Spleen (tissue), 11 donors: ENCODE data around the gene KMO. TPM values are rescaled to one million over a fixed set of nuclear protein-coding genes. Genes with fewer than 3 reads are reported as not detected.
A peak's percentile ranks its signal among the peaks of the same experiment; 100 is the strongest.

Experiments
- DNase-seq: peaks from one replicate; pipeline ENCODE4 v3.0.0-alpha.2; 2020
- H3K27ac ChIP-seq, 8 donors: fragments of 200-600 bp; sonication (generic) in 7 of 8; 1 replicate in 4 of 8; 2 replicates in 4 of 8; pipeline versions ENCODE4 v1.5.0 to v1.8.0; 2016 to 2021; ENCODE audit warnings: inconsistent platforms in 4 of 8, mild to moderate bottlenecking in 4 of 8, moderate library complexity in 1 of 8
- H3K27me3 ChIP-seq, 7 donors: fragments of 200-600 bp; sonication (generic) in 6 of 7; replicated peaks in 1 of 7; 1 replicate in 4 of 7; 2 replicates in 3 of 7; pipeline versions ENCODE4 v1.5.0 to v1.8.0; 2016 to 2021; ENCODE audit warnings: inconsistent platforms in 3 of 7, mild to moderate bottlenecking in 1 of 7
- H3K36me3 ChIP-seq, 6 donors: fragments of 200-600 bp; sonication (generic) in 5 of 6; 1 replicate in 4 of 6; 2 replicates in 2 of 6; pipeline versions ENCODE4 v1.5.0 to v1.8.0; 2016 to 2021; ENCODE audit warnings: inconsistent platforms in 2 of 6
- H3K4me1 ChIP-seq, 6 donors: fragments of 200-600 bp; sonication (generic) in 5 of 6; 1 replicate in 3 of 6; 2 replicates in 3 of 6; pipeline versions ENCODE4 v1.5.0 to v1.8.0; 2016 to 2021; ENCODE audit warnings: inconsistent platforms in 3 of 6
- H3K4me3 ChIP-seq, 8 donors: fragments of 200-600 bp; sonication (generic) in 7 of 8; 1 replicate in 4 of 8; 2 replicates in 4 of 8; pipeline versions ENCODE4 v1.5.0 to v1.8.0; 2016 to 2021; ENCODE audit warnings: inconsistent platforms in 4 of 8, mild to moderate bottlenecking in 4 of 8, moderate library complexity in 2 of 8
- H3K9me3 ChIP-seq, 8 donors: fragments of 200-600 bp; sonication (generic) in 7 of 8; 1 replicate in 4 of 8; 2 replicates in 4 of 8; pipeline versions ENCODE4 v1.5.0 to v1.8.0; 2016 to 2021; ENCODE audit warnings: inconsistent platforms in 4 of 8
- CTCF ChIP-seq, 11 experiments: fragments of 200-600 bp in 7 of 11; fragments of 450-650 bp in 4 of 11; sonication (generic) in 4 of 11; IDR thresholded peaks in 8 of 11; conservative IDR thresholded peaks in 3 of 11; 1 replicate in 7 of 11; 2 replicates in 4 of 11; pipeline versions ENCODE4 v1.4.0 to v1.8.0; 2016 to 2021; ENCODE audit warnings: antibody characterized with exemption in 11 of 11, inconsistent platforms in 4 of 11, mild to moderate bottlenecking in 1 of 11
- POLR2A ChIP-seq, 3 donors: fragments of 450-650 bp; IDR thresholded peaks; one replicate each; pipeline ENCODE4 v1.5.1; 2017; ENCODE audit warnings: antibody characterized with exemption in 3 of 3, mild to moderate bottlenecking in 1 of 3
- POLR2AphosphoS5 ChIP-seq, 3 donors: sonication (generic); formaldehyde crosslinking; IDR thresholded peaks; one replicate each; pipeline ENCODE4 v1.5.1; 2017; ENCODE audit warnings: antibody characterized with exemption in 3 of 3
- WGBS, 5 donors: extraction: QIAGEN DNeasy Blood & Tissue Kit in 3 of 5; methylation state at CpG; one replicate each; pipeline versions ENCODE4 v1.1.5 to v1.1.7; 2013 to 2018; 5-methylcytosine and 5-hydroxymethylcytosine counted together
- intact Hi-C: fragments of 100-400 bp; cut with DNase I; formaldehyde crosslinking; loops from one replicate; pipeline ENCODE4 v1.15.0; 2023; ENCODE audit warnings: low total_unique reads
- polyA plus RNA-seq, 3 donors: library from polyadenylated mRNA; stranded (reverse); fragments of 200-250 nt; gene quantifications; one replicate each; pipeline ENCODE4 v1.2.1, GENCODE V29; 2013
- total RNA-seq, 7 donors: library from RNA; depleted of rRNA in 3 of 7; stranded (reverse); fragments of >200 nt in 3 of 7; fragmentation: NEBNext Ultra II Directional in 4 of 7; extraction: Animal tissue kit (Norgen Biotek cat#: 25700) in 4 of 7; gene quantifications; one replicate each; pipeline versions ENCODE4 v1.1.0 to v1.2.1, GENCODE V29; 2016 to 2021
- donor health status: healthy with polysubstance abuse.
- donor health status: DM: no; HTN: no; CAD: no; lungs with moderate emphysema.
- donor health status: DM: no; HTN: no; CAD: no.
- donor health status: Bipolar disorder and iron deficiency.
- donor health status: healthy.
- donor health status: DM: no; HTN: no; CAD: no.
- donor health status: DM: yes; HTN: yes; CAD: no.

Gene KMO
- total and polyA plus RNA-seq, 10 donors = 10.3 to 25.1 (median 15.2) TPM

GRCh38 chr1:241610056-241610815, 78.1 kb downstream of the KMO start:
- Histone ChIP-seq H3K9me3 (no peaks in the 10 kb centered on the region), H3K4me3 (no peak overlapping the region), H3K27ac (no peak overlapping the region), H3K36me3 (no peaks in the 10 kb centered on the region), H3K4me1 (peaks cover 0 to 26% (median 6%) of the 10 kb centered on the region in 6 donors), H3K27me3 (no peaks in the 10 kb centered on the region)
- WGBS, 5 donors = 64 to 77% (median 73%) methylated on average over 8 of the region's 8 CpGs
- DNase-seq = no peak
- TF ChIP-seq POLR2A (IDR thresholded peaks at IDR 0.05) (no peak), POLR2AphosphoS5 (IDR thresholded peaks at IDR 0.05) (no peak), CTCF (IDR thresholded peaks at IDR 0.05 in 8 of 11, conservative IDR thresholded peaks at IDR 0.05 in 3 of 11) (no peak)
- intact Hi-C loops = loop anchor here (5.0 kb wide), 1 partner anchor 407 kb away; no protein-coding TSS in a partner anchor

- Histone ChIP-seq H3K36me3 (no peaks in the 10 kb centered on the region), H3K27ac (no peak overlapping the region), H3K4me3 (no peak overlapping the region), H3K4me1 (peaks cover 0 to 26% (median 6%) of the 10 kb centered on the region in 6 donors), H3K27me3 (no peaks in the 10 kb centered on the region), H3K9me3 (no peaks in the 10 kb centered on the region)
- intact Hi-C loops = loop anchor here (5.0 kb wide), 1 partner anchor 406 kb away; no protein-coding TSS in a partner anchor
- TF ChIP-seq POLR2A (IDR thresholded peaks at IDR 0.05) = no peak
- TF ChIP-seq CTCF (IDR thresholded peaks at IDR 0.05 in 8 of 11, conservative IDR thresholded peaks at IDR 0.05 in 3 of 11) = peak; percentile 26 to 77 (median 63)
- 15 to 33% (median 19%) methylated on average over 3 of the region's 3 CpGs for WGBS, 5 donors
- DNase-seq = no peak
These were observed 78.9 kb downstream of the KMO start for GRCh38 chr1:241611063-241611462.

GRCh38 chr1:241611736-241612135, 79.6 kb downstream of the KMO start:
- Histone ChIP-seq H3K27ac (no peak overlapping the region), H3K4me3 (no peak overlapping the region), H3K36me3 (no peaks in the 10 kb centered on the region), H3K27me3 (no peaks in the 10 kb centered on the region), H3K4me1 (peaks cover 0 to 26% (median 6%) of the 10 kb centered on the region in 6 donors), H3K9me3 (no peaks in the 10 kb centered on the region)
- no peak for TF ChIP-seq POLR2AphosphoS5 (IDR thresholded peaks at IDR 0.05)
- TF ChIP-seq CTCF (IDR thresholded peaks at IDR 0.05 in 8 of 11, conservative IDR thresholded peaks at IDR 0.05 in 3 of 11) = no peak
- TF ChIP-seq POLR2A (IDR thresholded peaks at IDR 0.05) = no peak
- WGBS, 5 donors = 59 to 81% (median 67%) methylated on average over 1 of the region's 1 CpG
- intact Hi-C loops = loop anchor here (5.0 kb wide), 1 partner anchor 406 kb away; no protein-coding TSS in a partner anchor
- DNase-seq = no peak
